Neural cell (in vitro differentiated cells): ENCODE measurements around the gene PNLIPRP2. TPM values are rescaled to one million over a fixed set of nuclear protein-coding genes. Genes with fewer than 3 reads are reported as not detected.

Experiments used
- H2AFZ ChIP-seq: fragments of 200-600, 300-800 bp; sonication (generic), shearing (Covaris generic); 2 replicates; pipeline ENCODE4 v1.6.0; 2014; ENCODE audit warnings: low read depth, mild to moderate bottlenecking, antibody characterized with exemption, low read length, moderate library complexity
- H3F3A ChIP-seq: fragments of 200-600 bp; shearing (Covaris generic); 2 replicates; pipeline ENCODE4 v1.6.1; 2016; ENCODE audit warnings: mild to moderate bottlenecking, moderate library complexity, mixed read lengths, antibody characterized with exemption, low read length; ENCODE audit not compliant: insufficient read depth, poor library complexity, severe bottlenecking
- H3K27ac ChIP-seq: fragments of 200-600, 300-800 bp; sonication (generic), shearing (Covaris generic); 2 replicates; pipeline ENCODE4 v1.5.1; 2014; ENCODE audit warnings: mild to moderate bottlenecking, low read length, moderate library complexity
- H3K27me3 ChIP-seq: fragments of 300-800, 200-600 bp; sonication (generic), shearing (Covaris generic); 2 replicates; pipeline ENCODE4 v1.6.0; 2014; ENCODE audit warnings: mild to moderate bottlenecking, low read depth, low read length, moderate library complexity; ENCODE audit not compliant: insufficient read depth
- H3K36me3 ChIP-seq: fragments of 300-800, 200-600 bp; sonication (generic), shearing (Covaris generic); 2 replicates; pipeline ENCODE4 v1.5.1; 2014; ENCODE audit warnings: mild to moderate bottlenecking, antibody characterized with exemption, low read length, moderate library complexity; ENCODE audit not compliant: insufficient read depth
- H3K4me2 ChIP-seq: fragments of 300-800, 200-600 bp; sonication (generic), shearing (Covaris generic); 2 replicates; pipeline ENCODE4 v1.6.0; 2014; ENCODE audit warnings: mild to moderate bottlenecking, low read length
- H3K4me3 ChIP-seq: fragments of 300-800, 200-600 bp; sonication (generic), shearing (Covaris generic); 2 replicates; pipeline ENCODE4 v1.5.1; 2014; ENCODE audit warnings: mild to moderate bottlenecking, low read length, moderate library complexity
- H3K79me2 ChIP-seq: fragments of 200-600 bp; shearing (Covaris generic); replicated peaks from 2 replicates; pipeline ENCODE4 v1.6.0; 2014; ENCODE audit warnings: mild to moderate bottlenecking, low read length, moderate library complexity; ENCODE audit not compliant: insufficient read depth
- H3K9ac ChIP-seq: fragments of 300-800, 200-600 bp; sonication (generic), shearing (Covaris generic); 2 replicates; pipeline ENCODE4 v1.6.1; 2016; ENCODE audit warnings: mild to moderate bottlenecking, low read length, mixed read lengths
- H3K9me2 ChIP-seq: fragments of 200-600 bp; shearing (Covaris generic); 2 replicates; pipeline ENCODE4 v1.6.1; 2016; ENCODE audit warnings: mild to moderate bottlenecking, low read length, mixed read lengths; ENCODE audit not compliant: insufficient read depth
- H3K9me3 ChIP-seq: fragments of 200-600, 300-800 bp; sonication (generic), shearing (Covaris generic); 2 replicates; pipeline ENCODE4 v1.6.1; 2016; ENCODE audit warnings: mild to moderate bottlenecking, mixed run types, low read length, moderate library complexity, mixed read lengths
- H4K20me1 ChIP-seq: fragments of 200-600 bp; shearing (Covaris generic); 2 replicates; pipeline ENCODE4 v1.6.1; 2016; ENCODE audit warnings: mild to moderate bottlenecking, mixed run types; ENCODE audit not compliant: insufficient read depth
- EP300 ChIP-seq: fragments of 450-650 bp; conservative IDR thresholded peaks from 2 replicates; pipeline ENCODE4 v1.6.1; 2014; ENCODE audit warnings: antibody characterized with exemption, mild to moderate bottlenecking, moderate library complexity; ENCODE audit not compliant: poor library complexity, severe bottlenecking
- POLR2AphosphoS5 ChIP-seq: IDR thresholded peaks from 2 replicates; pipeline ENCODE4 v1.6.1; 2012
- RAD21 ChIP-seq: fragments of 450-650 bp; conservative IDR thresholded peaks from 2 replicates; pipeline ENCODE4 v1.6.1; 2014; ENCODE audit warnings: antibody characterized with exemption, mild to moderate bottlenecking, moderate library complexity
- SMC3 ChIP-seq: fragments of 450-650 bp; conservative IDR thresholded peaks from 2 replicates; pipeline ENCODE4 v1.6.1; 2014; ENCODE audit warnings: antibody characterized with exemption, mild to moderate bottlenecking, moderate library complexity; ENCODE audit not compliant: poor library complexity
- polyA plus RNA-seq: library from polyadenylated mRNA; depleted of rRNA; stranded (reverse); fragments of >200 nt; gene quantifications from 2 replicates; pipeline ENCODE4 v1.2.3, GENCODE V29; 2014
- TF ChIP-seq, protein P1 (sequence below): fragments of 450-650 bp; IDR thresholded peaks from 2 replicates; pipeline ENCODE4 v1.5.1; 2014; ENCODE audit warnings: antibody characterized with exemption, mild to moderate bottlenecking, moderate library complexity; ENCODE audit not compliant: poor library complexity, severe bottlenecking
- TF ChIP-seq, protein P2 (sequence below): IDR thresholded peaks from 2 replicates; pipeline ENCODE4 v1.6.1; 2012; ENCODE audit warnings: borderline replicate concordance

The PNLIPRP2 gene
- polyA plus RNA-seq, 1 donor from 2014 or later: not detected

GRCh38 chr10:116613471-116613870, 7.3 kb upstream of the PNLIPRP2 start:
- no peaks in the 10 kb centered on the region for H3K9me3 ChIP-seq
- H3K9me2 ChIP-seq: no peaks in the 10 kb centered on the region
- no peak overlapping the region for H3K9ac ChIP-seq
- H3K4me2 ChIP-seq: no peak overlapping the region
- no peaks in the 10 kb centered on the region for H3K79me2 ChIP-seq
- H3F3A ChIP-seq: no peaks in the 10 kb centered on the region
- H3K4me3 ChIP-seq: no peak overlapping the region
- H2AFZ ChIP-seq: no peak overlapping the region
- H4K20me1 ChIP-seq: no peaks in the 10 kb centered on the region
- no peak overlapping the region for H3K27ac ChIP-seq
- peaks cover 4% of the 10 kb centered on the region for H3K27me3 ChIP-seq
- TF ChIP-seq, protein P1, sequence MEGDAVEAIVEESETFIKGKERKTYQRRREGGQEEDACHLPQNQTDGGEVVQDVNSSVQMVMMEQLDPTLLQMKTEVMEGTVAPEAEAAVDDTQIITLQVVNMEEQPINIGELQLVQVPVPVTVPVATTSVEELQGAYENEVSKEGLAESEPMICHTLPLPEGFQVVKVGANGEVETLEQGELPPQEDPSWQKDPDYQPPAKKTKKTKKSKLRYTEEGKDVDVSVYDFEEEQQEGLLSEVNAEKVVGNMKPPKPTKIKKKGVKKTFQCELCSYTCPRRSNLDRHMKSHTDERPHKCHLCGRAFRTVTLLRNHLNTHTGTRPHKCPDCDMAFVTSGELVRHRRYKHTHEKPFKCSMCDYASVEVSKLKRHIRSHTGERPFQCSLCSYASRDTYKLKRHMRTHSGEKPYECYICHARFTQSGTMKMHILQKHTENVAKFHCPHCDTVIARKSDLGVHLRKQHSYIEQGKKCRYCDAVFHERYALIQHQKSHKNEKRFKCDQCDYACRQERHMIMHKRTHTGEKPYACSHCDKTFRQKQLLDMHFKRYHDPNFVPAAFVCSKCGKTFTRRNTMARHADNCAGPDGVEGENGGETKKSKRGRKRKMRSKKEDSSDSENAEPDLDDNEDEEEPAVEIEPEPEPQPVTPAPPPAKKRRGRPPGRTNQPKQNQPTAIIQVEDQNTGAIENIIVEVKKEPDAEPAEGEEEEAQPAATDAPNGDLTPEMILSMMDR: no peak
- no peaks in the 10 kb centered on the region for H3K36me3 ChIP-seq

DNA sequence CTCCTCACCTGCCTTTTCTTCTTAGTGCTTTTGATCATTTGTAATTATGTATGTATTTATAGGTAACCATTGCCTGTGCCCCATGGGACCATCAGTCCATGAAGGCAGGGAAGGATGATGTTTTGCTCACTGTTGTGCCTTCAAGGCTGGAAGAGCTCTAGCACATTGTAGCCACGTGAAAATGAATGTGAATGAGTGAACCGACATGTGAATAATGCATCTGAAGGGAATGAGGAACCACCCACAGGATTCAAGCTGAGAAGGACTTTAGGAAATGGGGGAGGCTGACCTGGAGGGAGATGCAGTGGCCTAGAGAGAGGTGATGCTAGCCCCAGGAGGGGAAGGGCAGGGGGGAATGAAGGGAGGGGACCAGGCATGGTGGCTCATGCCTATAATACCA, 6.0 kb upstream of the PNLIPRP2 start:
- Histone ChIP-seq H3K36me3 (no peaks in the 10 kb centered on the region), H3K4me2 (no peak overlapping the region), H3K79me2 (no peaks in the 10 kb centered on the region), H3K27me3 (no peaks in the 10 kb centered on the region), H3K9ac (no peak overlapping the region), H4K20me1 (no peaks in the 10 kb centered on the region), H3K27ac (no peak overlapping the region), H3K9me3 (no peaks in the 10 kb centered on the region), H3K9me2 (no peaks in the 10 kb centered on the region), H3F3A (no peaks in the 10 kb centered on the region), H3K4me3 (no peak overlapping the region), H2AFZ (no peak overlapping the region)
- TF ChIP-seq POLR2AphosphoS5: no peak
- TF ChIP-seq, protein P2, sequence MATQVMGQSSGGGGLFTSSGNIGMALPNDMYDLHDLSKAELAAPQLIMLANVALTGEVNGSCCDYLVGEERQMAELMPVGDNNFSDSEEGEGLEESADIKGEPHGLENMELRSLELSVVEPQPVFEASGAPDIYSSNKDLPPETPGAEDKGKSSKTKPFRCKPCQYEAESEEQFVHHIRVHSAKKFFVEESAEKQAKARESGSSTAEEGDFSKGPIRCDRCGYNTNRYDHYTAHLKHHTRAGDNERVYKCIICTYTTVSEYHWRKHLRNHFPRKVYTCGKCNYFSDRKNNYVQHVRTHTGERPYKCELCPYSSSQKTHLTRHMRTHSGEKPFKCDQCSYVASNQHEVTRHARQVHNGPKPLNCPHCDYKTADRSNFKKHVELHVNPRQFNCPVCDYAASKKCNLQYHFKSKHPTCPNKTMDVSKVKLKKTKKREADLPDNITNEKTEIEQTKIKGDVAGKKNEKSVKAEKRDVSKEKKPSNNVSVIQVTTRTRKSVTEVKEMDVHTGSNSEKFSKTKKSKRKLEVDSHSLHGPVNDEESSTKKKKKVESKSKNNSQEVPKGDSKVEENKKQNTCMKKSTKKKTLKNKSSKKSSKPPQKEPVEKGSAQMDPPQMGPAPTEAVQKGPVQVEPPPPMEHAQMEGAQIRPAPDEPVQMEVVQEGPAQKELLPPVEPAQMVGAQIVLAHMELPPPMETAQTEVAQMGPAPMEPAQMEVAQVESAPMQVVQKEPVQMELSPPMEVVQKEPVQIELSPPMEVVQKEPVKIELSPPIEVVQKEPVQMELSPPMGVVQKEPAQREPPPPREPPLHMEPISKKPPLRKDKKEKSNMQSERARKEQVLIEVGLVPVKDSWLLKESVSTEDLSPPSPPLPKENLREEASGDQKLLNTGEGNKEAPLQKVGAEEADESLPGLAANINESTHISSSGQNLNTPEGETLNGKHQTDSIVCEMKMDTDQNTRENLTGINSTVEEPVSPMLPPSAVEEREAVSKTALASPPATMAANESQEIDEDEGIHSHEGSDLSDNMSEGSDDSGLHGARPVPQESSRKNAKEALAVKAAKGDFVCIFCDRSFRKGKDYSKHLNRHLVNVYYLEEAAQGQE: no peak
- TF ChIP-seq, protein P1: no peak
- TF ChIP-seq SMC3: no peak
- TF ChIP-seq EP300: no peak
- TF ChIP-seq RAD21: no peak
